HepG2 (cell line): ENCODE data around the gene UBC. TPM values are rescaled to one million over a fixed set of nuclear protein-coding genes. Genes with fewer than 3 reads are reported as not detected.

ENCODE experiments used
- HNRNPH1 ChIP-seq: fragments of 200-400 bp; formaldehyde crosslinking; optimal IDR thresholded peaks from 2 replicates; pipeline ENCODE3; 2017; ENCODE audit warnings: mild to moderate bottlenecking, low read depth, low read length
- NFIC ChIP-seq: IDR thresholded peaks from 2 replicates; pipeline ENCODE4 v1.6.1; 2012; ENCODE audit warnings: mild to moderate bottlenecking, low read length, inconsistent platforms
- SETDB1 ChIP-seq: sonication (generic); formaldehyde crosslinking; IDR thresholded peaks from 2 replicates; pipeline ENCODE4 v1.5.1; 2020; ENCODE audit warnings: missing genetic modification reagents, mild to moderate bottlenecking, borderline replicate concordance
- SMYD3 ChIP-seq: sonication (generic); formaldehyde crosslinking; IDR thresholded peaks from 2 replicates; pipeline ENCODE4 v1.8.1; 2023; ENCODE audit warnings: mild to moderate bottlenecking, missing genetic modification reagents
- TEAD3 ChIP-seq: optimal IDR thresholded peaks from 2 replicates; pipeline ENCODE3; 2016; ENCODE audit warnings: borderline replicate concordance
- WIZ ChIP-seq: sonication (generic); formaldehyde crosslinking; IDR thresholded peaks from 2 replicates; pipeline ENCODE4 v1.5.1; 2020; ENCODE audit warnings: mild to moderate bottlenecking, missing genetic modification reagents
- ZBTB8A ChIP-seq: sonication (generic); formaldehyde crosslinking; IDR thresholded peaks from 2 replicates; pipeline ENCODE4 v1.4.0; 2020; ENCODE audit warnings: mild to moderate bottlenecking, low read depth, missing genetic modification reagents, borderline replicate concordance
- ZNF367 ChIP-seq: sonication (generic); formaldehyde crosslinking; IDR thresholded peaks from 2 replicates; pipeline ENCODE4 v1.4.0; 2020; ENCODE audit warnings: missing genetic modification reagents, borderline replicate concordance
- ZNF432 ChIP-seq: sonication (generic); formaldehyde crosslinking; IDR thresholded peaks from 2 replicates; pipeline ENCODE4 v1.5.0; 2020; ENCODE audit warnings: missing genetic modification reagents, mild to moderate bottlenecking, borderline replicate concordance
- ZNF468 ChIP-seq: sonication (generic); formaldehyde crosslinking; IDR thresholded peaks from 2 replicates; pipeline ENCODE4 v1.8.0; 2022; ENCODE audit warnings: mild to moderate bottlenecking, moderate library complexity, missing genetic modification reagents
- ZNF563 ChIP-seq: sonication (generic); formaldehyde crosslinking; IDR thresholded peaks from 2 replicates; pipeline ENCODE4 v1.8.0; 2022; ENCODE audit warnings: mild to moderate bottlenecking, moderate library complexity, missing genetic modification reagents
- ZNF746 ChIP-seq: sonication (generic); formaldehyde crosslinking; IDR thresholded peaks from 2 replicates; pipeline ENCODE4 v1.8.0; 2022; ENCODE audit warnings: mild to moderate bottlenecking, missing genetic modification reagents
- polyA plus RNA-seq, 8 experiments: library from polyadenylated mRNA; depleted of rRNA in 3 of 8; stranded (reverse) in 7 of 8; unstranded in 1 of 8; fragments of >200 nt; fragmentation: Illumina TruSeq in 4 of 8; extraction: Trizol in 4 of 8; gene quantifications; 2 replicates each; pipeline versions ENCODE4 v1.2.1 to v1.2.3, GENCODE V29; 2011 to 2016; ENCODE audit warnings: low read depth in 4 of 8, missing spikeins in 1 of 8, mixed read lengths in 1 of 8; ENCODE audit not compliant: insufficient read depth in 1 of 8
- total RNA-seq, 5 experiments: library from RNA; depleted of rRNA; stranded (reverse); fragments of >200 nt; fragmentation: Illumina TruSeq; extraction: Trizol; gene quantifications; 2 replicates each; pipeline ENCODE4 v1.2.3, GENCODE V29; 2016; ENCODE audit warnings: low read depth in 1 of 5
- TF ChIP-seq, protein P1 (sequence below): sonication (generic); formaldehyde crosslinking; IDR thresholded peaks from 2 replicates; pipeline ENCODE4 v1.4.0; 2020; ENCODE audit warnings: missing genetic modification reagents
- TF ChIP-seq, protein P2 (sequence below): sonication (generic); formaldehyde crosslinking; IDR thresholded peaks from one replicate; pipeline ENCODE4 v1.5.1; 2020; ENCODE audit warnings: mild to moderate bottlenecking, missing genetic modification reagents; ENCODE audit errors: not compliant biosample characterization
- TF ChIP-seq, protein P3 (sequence below): sonication (generic); formaldehyde crosslinking; IDR thresholded peaks from 2 replicates; pipeline ENCODE4 v1.8.1; 2023; ENCODE audit warnings: mild to moderate bottlenecking, missing genetic modification reagents, borderline replicate concordance
- TF ChIP-seq, protein P4 (sequence below): IDR thresholded peaks from 2 replicates; pipeline ENCODE4 v1.6.1; 2012; ENCODE audit warnings: inconsistent platforms

Gene UBC
- total and polyA plus RNA-seq, 2 of the 13 experiments (the other 11 are each of a cell fraction or from before 2014, with no cell fraction given): 805 to 1,432 TPM

DNA sequence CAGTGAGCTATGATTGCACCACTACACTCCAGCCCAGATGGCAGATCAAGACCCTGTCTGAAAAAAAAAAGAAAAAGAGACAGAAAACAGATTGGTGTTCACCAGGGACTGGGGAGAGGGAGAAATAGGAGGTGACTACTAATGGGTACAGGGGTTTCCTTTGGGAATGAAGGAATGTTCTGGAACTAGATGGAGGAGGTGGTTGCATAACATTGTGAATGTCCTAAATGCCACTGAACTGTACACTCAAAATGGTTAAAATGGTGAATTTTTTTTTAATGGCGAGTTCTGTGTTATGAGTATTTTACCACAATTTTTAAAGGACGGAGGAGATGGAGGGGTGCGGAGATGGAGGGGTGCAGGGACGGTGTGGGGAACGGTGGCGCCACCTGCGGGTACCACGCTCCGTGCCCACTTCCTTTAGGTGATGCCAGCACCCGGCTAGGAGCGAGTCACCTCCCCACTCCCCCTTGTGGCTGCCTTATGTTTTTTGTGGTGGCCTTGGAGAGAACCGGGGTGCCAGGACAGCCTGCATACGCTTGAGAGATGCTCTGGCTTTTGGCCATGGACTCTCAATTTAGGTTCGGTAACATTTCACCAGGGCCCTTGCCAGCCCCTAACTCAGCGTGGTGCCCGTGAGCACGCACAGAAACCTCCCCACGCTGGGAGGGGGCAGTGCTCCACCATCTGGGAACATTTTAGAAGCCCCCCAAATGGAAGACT, 16.1 kb downstream of the UBC start (continued):
- TF ChIP-seq TEAD3 (peak; percentile 43), SETDB1 (CRISPR knock-in tag) (no peak), WIZ (CRISPR knock-in tag) (no peak), ZNF468 (no peak), ZNF563 (CRISPR knock-in tag) (no peak), NFIC (no peak), ZNF367 (CRISPR knock-in tag) (no peak), SMYD3 (CRISPR knock-in tag) (no peak), ZBTB8A (no peak), ZNF432 (CRISPR knock-in tag) (no peak), HNRNPH1 (no peak), ZNF746 (no peak)
- TF ChIP-seq, protein P1, sequence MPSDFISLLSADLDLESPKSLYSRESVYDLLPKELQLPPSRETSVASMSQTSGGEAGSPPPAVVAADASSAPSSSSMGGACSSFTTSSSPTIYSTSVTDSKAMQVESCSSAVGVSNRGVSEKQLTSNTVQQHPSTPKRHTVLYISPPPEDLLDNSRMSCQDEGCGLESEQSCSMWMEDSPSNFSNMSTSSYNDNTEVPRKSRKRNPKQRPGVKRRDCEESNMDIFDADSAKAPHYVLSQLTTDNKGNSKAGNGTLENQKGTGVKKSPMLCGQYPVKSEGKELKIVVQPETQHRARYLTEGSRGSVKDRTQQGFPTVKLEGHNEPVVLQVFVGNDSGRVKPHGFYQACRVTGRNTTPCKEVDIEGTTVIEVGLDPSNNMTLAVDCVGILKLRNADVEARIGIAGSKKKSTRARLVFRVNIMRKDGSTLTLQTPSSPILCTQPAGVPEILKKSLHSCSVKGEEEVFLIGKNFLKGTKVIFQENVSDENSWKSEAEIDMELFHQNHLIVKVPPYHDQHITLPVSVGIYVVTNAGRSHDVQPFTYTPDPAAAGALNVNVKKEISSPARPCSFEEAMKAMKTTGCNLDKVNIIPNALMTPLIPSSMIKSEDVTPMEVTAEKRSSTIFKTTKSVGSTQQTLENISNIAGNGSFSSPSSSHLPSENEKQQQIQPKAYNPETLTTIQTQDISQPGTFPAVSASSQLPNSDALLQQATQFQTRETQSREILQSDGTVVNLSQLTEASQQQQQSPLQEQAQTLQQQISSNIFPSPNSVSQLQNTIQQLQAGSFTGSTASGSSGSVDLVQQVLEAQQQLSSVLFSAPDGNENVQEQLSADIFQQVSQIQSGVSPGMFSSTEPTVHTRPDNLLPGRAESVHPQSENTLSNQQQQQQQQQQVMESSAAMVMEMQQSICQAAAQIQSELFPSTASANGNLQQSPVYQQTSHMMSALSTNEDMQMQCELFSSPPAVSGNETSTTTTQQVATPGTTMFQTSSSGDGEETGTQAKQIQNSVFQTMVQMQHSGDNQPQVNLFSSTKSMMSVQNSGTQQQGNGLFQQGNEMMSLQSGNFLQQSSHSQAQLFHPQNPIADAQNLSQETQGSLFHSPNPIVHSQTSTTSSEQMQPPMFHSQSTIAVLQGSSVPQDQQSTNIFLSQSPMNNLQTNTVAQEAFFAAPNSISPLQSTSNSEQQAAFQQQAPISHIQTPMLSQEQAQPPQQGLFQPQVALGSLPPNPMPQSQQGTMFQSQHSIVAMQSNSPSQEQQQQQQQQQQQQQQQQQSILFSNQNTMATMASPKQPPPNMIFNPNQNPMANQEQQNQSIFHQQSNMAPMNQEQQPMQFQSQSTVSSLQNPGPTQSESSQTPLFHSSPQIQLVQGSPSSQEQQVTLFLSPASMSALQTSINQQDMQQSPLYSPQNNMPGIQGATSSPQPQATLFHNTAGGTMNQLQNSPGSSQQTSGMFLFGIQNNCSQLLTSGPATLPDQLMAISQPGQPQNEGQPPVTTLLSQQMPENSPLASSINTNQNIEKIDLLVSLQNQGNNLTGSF: no peak
- TF ChIP-seq, protein P2, sequence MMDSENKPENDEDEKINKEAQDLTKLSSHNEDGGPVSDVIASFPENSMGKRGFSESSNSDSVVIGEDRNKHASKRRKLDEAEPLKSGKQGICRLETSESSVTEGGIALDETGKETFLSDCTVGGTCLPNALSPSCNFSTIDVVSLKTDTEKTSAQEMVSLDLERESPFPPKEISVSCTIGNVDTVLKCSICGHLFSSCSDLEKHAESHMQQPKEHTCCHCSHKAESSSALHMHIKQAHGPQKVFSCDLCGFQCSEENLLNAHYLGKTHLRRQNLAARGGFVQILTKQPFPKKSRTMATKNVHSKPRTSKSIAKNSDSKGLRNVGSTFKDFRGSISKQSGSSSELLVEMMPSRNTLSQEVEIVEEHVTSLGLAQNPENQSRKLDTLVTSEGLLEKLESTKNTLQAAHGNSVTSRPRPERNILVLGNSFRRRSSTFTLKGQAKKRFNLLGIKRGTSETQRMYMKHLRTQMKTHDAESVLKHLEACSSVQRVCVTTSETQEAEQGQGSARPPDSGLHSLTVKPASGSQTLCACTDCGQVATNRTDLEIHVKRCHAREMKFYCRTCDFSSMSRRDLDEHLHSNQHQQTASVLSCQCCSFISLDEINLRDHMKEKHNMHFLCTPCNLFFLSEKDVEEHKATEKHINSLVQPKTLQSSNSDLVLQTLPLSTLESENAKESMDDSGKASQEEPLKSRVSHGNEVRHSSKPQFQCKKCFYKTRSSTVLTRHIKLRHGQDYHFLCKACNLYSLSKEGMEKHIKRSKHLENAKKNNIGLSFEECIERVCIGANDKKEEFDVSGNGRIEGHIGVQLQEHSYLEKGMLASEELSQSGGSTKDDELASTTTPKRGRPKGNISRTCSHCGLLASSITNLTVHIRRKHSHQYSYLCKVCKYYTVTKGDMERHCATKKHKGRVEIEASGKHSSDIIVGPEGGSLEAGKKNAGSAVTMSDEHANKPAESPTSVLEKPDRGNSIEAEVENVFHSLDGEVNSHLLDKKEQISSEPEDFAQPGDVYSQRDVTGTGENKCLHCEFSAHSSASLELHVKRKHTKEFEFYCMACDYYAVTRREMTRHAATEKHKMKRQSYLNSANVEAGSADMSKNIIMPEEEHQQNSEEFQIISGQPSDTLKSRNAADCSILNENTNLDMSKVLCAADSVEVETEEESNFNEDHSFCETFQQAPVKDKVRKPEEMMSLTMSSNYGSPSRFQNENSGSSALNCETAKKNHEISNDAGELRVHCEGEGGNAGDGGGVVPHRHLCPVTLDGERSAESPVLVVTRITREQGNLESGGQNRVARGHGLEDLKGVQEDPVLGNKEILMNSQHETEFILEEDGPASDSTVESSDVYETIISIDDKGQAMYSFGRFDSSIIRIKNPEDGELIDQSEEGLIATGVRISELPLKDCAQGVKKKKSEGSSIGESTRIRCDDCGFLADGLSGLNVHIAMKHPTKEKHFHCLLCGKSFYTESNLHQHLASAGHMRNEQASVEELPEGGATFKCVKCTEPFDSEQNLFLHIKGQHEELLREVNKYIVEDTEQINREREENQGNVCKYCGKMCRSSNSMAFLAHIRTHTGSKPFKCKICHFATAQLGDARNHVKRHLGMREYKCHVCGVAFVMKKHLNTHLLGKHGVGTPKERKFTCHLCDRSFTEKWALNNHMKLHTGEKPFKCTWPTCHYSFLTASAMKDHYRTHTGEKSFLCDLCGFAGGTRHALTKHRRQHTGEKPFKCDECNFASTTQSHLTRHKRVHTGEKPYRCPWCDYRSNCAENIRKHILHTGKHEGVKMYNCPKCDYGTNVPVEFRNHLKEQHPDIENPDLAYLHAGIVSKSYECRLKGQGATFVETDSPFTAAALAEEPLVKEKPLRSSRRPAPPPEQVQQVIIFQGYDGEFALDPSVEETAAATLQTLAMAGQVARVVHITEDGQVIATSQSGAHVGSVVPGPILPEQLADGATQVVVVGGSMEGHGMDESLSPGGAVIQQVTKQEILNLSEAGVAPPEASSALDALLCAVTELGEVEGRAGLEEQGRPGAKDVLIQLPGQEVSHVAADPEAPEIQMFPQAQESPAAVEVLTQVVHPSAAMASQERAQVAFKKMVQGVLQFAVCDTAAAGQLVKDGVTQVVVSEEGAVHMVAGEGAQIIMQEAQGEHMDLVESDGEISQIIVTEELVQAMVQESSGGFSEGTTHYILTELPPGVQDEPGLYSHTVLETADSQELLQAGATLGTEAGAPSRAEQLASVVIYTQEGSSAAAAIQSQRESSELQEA (CRISPR knock-in tag): no peak
- TF ChIP-seq, protein P3, sequence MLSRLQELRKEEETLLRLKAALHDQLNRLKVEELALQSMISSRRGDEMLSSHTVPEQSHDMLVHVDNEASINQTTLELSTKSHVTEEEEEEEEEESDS (CRISPR knock-in tag): no peak
- TF ChIP-seq, protein P4, sequence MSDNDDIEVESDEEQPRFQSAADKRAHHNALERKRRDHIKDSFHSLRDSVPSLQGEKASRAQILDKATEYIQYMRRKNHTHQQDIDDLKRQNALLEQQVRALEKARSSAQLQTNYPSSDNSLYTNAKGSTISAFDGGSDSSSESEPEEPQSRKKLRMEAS: no peak
